ENCODE results near the gene SORD.
A peak's percentile ranks its signal among the peaks of the same experiment; 100 is the strongest.
"Not testable (repeated sequence)": the region's sequence is repeated elsewhere in the genome, so short reads cannot be mapped to it uniquely, and the experiment has no call there.

The SORD gene

GRCh38 chr15:45025627-45026026 is 2.6 kb downstream of the SORD start:
- not testable (repeated sequence) for DNase-seq

DNA sequence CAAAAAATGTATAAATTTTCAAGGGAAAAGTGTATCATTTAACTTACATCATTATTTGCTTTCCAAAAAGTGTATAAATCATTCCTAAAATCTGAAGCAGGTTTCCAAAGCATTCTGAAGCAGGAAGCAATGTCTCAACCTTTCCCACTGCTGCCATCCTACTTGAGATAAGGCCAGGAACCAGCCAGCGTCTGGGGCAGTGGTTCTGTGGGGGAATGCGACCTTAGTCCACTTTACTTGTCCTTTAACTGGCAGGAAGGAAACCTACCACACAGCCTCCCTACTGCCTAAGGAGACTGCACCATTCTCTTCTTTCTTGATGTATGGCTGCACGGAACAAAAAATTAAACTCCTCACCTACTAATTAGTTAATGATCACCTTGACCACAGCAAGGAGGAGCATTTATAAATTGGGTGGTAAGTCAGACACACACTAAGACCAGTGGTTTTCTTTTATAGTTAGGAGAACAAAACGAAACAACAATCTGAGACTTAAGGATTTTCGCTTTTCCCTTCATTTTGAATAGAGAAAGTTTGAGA is 3.7 kb downstream of the SORD start:
- DNase-seq = no peak

- DNase-seq = no peak
Observed at GRCh38 chr15:45027220-45027619, 4.2 kb downstream of the SORD start.

- DNase-seq = no peak
Observed at GRCh38 chr15:45030743-45031142, 7.7 kb downstream of the SORD start.

GRCh38 chr15:45031522-45032028 is 8.6 kb downstream of the SORD start:
- DNase-seq = not testable (repeated sequence)

- DNase-seq = not testable (repeated sequence)
Observed at GRCh38 chr15:45032501-45032900, 9.5 kb downstream of the SORD start.

- not testable (repeated sequence) for DNase-seq
Observed at GRCh38 chr15:45034087-45034486, 11.1 kb downstream of the SORD start.

DNA sequence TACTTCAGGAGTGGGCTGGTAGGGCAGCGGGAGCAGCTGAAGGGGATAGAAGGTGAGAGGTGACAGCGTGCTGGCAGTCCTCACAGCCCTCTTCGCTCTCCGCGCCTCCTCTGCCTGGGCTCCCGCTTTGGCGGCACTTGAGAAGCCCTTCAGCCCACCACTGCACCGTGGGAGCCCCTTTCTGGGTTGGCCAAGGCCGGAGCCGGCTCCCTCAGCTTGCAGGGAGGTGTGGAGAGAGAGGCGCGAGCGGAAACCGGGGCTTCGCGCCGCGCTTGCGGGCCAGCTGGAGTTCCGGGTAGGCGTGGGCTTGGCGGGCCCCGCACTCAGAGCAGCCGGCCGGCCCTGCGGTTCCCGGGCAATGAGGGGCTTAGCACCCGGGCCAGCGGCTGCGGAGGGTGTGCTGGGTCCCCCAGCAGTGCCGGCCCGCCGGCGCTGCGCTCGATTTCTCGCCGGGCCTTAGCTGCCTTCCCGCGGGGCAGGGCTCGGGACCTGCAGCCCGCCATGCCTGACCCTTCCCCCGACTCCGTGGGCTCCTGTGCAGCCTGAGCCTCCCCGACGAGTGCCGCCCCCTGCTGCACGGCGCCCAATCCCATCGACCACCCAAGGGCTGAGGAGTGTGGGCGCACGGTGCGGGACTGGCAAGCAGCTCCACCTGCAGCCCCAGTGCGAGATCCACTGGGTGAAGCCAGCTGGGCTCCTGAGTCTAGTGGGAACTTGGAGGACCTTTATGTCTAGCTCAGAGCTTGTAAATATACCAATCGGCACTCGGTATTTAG is 11.8 kb downstream of the SORD start:
- DNase-seq = not testable (repeated sequence)

- DNase-seq = peak; percentile 72
Observed at GRCh38 chr15:45036812-45037781, 14.1 kb downstream of the SORD start.

- DNase-seq = no peak
Observed at GRCh38 chr15:45037936-45038335, 14.9 kb downstream of the SORD start.

GRCh38 chr15:45040396-45040795 is 17.4 kb downstream of the SORD start:
- DNase-seq = not testable (repeated sequence)

DNA sequence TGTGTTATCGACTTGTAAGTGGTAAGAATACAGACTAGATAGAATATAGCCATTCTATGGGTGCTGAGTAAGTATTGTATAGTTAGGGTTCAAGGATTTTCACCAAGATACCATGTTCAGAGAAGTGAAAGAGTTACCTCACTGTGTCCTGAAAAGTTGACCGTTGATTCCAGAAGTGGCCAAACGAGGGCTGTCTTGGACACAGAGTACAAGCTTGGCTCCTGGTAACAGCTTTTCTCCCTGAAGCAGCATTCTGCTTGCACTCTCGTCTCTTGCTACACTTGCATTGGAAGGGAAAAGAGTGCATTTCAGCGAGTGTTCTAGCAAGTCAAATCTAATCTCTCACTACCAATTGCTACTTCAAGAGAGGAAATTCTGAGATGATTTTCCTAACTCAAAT is 18.5 kb downstream of the SORD start:
- DNase-seq = not testable (repeated sequence)

GRCh38 chr15:45042859-45043258 is 19.9 kb downstream of the SORD start:
- not testable (repeated sequence) for DNase-seq

DNA sequence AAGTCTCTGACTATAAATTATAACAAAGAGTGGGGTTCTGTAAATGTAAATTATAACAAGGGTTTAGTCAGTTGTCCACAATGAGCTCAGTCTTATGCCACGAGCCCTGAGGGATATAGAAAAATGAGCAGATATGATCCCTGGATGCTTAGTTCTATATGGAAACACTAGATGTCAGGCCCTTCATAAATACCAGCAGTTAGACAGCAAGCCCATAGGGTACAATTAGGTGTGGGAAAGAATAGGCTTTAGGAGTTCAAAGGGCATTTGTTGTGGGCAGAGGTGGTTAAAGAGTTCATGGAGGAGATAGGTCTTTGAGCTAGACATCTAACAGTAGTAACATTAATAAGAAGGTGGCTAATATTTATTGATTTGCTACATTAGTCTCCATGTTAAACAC is 21.3 kb downstream of the SORD start:
- not testable (repeated sequence) for DNase-seq

GRCh38 chr15:45048449-45048793 is 25.4 kb downstream of the SORD start:
- DNase-seq = not testable (repeated sequence)

- no peak for DNase-seq
Observed at GRCh38 chr15:45048794-45049631, 26.0 kb downstream of the SORD start.

- no peak for DNase-seq
Observed at GRCh38 chr15:45050587-45050986, 27.6 kb downstream of the SORD start.

DNA sequence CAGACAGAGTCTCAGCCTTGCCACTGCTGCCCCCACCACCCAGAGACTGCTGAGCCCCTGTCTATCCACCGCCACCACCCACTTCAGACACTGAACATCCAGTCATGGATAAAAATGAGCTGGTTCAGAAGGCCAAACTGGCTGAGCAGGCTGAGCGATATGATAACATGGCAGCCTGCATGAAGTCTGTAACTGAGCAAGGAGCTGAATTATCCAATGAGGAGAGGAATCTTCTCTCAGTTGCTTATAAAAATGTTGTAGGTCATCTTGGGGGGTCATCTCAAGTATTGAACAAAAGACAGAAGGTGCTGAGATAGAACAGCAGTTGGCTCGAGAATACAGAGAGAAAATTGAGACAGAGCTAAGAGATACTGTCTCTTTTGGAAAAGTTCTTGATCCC is 29.7 kb downstream of the SORD start:
- not testable (repeated sequence) for DNase-seq

- DNase-seq = not testable (repeated sequence)
Observed at GRCh38 chr15:45058690-45059675, 36.0 kb downstream of the SORD start.

DNA sequence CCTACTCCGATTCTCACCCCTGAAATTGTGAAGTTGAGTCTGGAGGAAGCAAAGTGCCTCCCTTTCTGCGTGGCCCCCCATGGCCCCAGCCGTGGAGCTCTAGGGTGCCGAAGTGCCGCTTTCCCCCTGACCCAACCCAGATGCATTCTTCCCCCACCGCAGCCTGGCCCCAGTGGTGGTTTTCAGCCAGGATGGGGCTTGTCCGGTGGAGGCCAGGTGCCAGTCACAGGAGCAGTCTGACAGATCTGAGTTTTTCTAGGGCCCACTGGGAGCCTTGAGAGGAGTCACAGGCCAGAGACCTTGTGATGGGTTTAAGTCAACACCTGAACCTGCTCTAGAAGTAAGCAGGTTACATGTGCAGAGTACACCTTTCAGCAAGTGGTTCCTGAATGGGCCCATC is 39.3 kb downstream of the SORD start:
- DNase-seq = not testable (repeated sequence)

- no peak for DNase-seq
Observed at GRCh38 chr15:45064386-45064785, 41.4 kb downstream of the SORD start.

Measured in NCI-H2171 treated with DMSO at 0.1 percent for 48 hours (cell line).